SK-N-SH treated with all-trans-retinoic acid at 6 μM for 48 hours (cell line): ENCODE measurements around the gene TSPAN14.

Source experiments
- ARNTL ChIP-seq: fragments of 450-650 bp; formaldehyde crosslinking; IDR thresholded peaks from 2 replicates; pipeline ENCODE4 v1.5.0; 2020; ENCODE audit warnings: low read depth, mild to moderate bottlenecking, moderate library complexity, borderline replicate concordance
- OSR1 ChIP-seq: fragments of 250-450 bp; sonication (Bioruptor Pico); IDR thresholded peaks from 2 replicates; pipeline ENCODE4 v1.8.0; 2022; ENCODE audit warnings: moderate library complexity, mild to moderate bottlenecking, inconsistent platforms

DNA sequence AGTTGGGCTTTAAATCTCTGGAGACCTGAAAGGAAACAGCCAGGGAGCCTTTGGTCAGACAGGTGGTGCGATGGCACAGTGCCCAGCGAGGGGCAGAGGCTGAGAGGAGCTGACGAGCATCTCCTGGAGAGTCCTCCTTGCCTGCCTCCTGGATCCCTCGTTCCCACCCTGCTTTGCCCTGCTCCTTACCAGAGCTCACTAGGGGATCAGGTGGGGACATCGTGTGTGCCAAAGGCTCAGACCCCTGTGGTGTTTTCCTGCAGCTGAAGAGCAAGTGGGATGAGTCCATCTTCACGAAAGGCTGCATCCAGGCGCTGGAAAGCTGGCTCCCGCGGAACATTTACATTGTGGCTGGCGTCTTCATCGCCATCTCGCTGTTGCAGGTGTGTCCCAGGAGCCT lies 61.8 kb downstream of the TSPAN14 start:
- no peak for TF ChIP-seq ARNTL (CRISPR knock-in tag)
- TF ChIP-seq OSR1 (CRISPR knock-in tag) = no peak
